ENCODE measurements around the gene GGACT.

The GGACT gene

DNA sequence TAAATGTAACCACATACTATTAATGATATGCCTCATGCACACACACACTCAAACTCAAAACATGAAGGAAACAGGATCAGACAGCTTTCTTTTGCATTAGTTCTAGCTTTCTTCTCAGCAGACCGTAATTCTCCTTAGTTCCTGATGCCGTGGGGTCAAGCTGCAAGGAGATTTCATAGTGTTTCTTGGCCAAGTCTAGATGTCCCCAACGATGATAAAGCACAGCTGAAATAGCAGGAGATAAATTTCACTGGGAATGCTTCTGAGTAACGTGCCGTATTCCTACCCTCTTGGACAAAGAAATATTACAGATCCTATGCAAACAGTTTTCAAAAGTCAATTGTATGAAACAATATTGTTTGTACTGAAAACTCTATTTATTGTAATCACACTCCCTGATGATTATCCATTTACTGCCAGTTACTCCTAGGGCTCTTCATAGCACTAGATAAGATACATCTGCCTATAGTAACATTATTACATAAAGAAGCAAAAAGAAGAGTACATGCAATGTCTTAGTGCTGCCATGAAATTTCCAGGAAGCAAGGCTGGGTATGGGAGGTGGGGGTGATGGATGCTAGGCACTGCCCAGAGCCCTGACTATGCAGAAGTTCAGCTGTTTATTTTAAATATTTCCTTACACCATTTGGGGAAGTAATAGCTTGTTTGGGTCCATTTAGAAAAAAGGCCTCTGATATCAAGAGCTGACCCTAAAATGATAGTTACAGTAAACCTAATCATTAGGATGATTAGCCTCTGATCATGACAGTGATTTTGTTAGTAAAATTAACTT lies 16.5 kb upstream of the GGACT start:
- Histone ChIP-seq H3K36me3 (ENCODE audit: low read depth) (no peaks in the 10 kb centered on the region), H3K4me1 (ENCODE audit: insufficient read depth, poor library complexity, severe bottlenecking) (no peaks in the 10 kb centered on the region), H3K27ac (ENCODE audit: poor library complexity, severe bottlenecking) (no peak overlapping the region), H3K4me3 (ENCODE audit: severe bottlenecking) (no peak overlapping the region), H3K9me3 (ENCODE audit: severe bottlenecking) (no peaks in the 10 kb centered on the region), H3K27me3 (ENCODE audit: insufficient read depth, poor library complexity, severe bottlenecking) (no peaks in the 10 kb centered on the region)
- TF ChIP-seq CTCF (IDR thresholded peaks at IDR 0.05; ENCODE audit: poor library complexity, severe bottlenecking): no peak
- DNase-seq (ENCODE audit: low spot score) (no peak), ATAC-seq (ENCODE audit: low read depth) (no peak)

GRCh38 chr13:100602493-100603111 lies 14.0 kb upstream of the GGACT start:
- H3K4me3 ChIP-seq (ENCODE audit: severe bottlenecking): no peak overlapping the region
- ATAC-seq (ENCODE audit: low read depth) (no peak), DNase-seq (ENCODE audit: low spot score) (no peak)
- TF ChIP-seq CTCF (IDR thresholded peaks at IDR 0.05; ENCODE audit: poor library complexity, severe bottlenecking): no peak
- H3K27ac ChIP-seq (ENCODE audit: poor library complexity, severe bottlenecking): no peak overlapping the region
- no peaks in the 10 kb centered on the region for H3K27me3 ChIP-seq (ENCODE audit: insufficient read depth, poor library complexity, severe bottlenecking)
- no peaks in the 10 kb centered on the region for H3K36me3 ChIP-seq (ENCODE audit: low read depth)
- no peaks in the 10 kb centered on the region for H3K9me3 ChIP-seq (ENCODE audit: severe bottlenecking)
- H3K4me1 ChIP-seq (ENCODE audit: insufficient read depth, poor library complexity, severe bottlenecking): no peaks in the 10 kb centered on the region

GRCh38 chr13:100601716-100602115 lies 13.1 kb upstream of the GGACT start:
- no peaks in the 10 kb centered on the region for H3K36me3 ChIP-seq (ENCODE audit: low read depth)
- no peaks in the 10 kb centered on the region for H3K9me3 ChIP-seq (ENCODE audit: severe bottlenecking)
- H3K27ac ChIP-seq (ENCODE audit: poor library complexity, severe bottlenecking): no peak overlapping the region
- ATAC-seq (ENCODE audit: low read depth): no peak
- no peak for TF ChIP-seq CTCF (IDR thresholded peaks at IDR 0.05; ENCODE audit: poor library complexity, severe bottlenecking)
- DNase-seq (ENCODE audit: low spot score): no peak
- no peaks in the 10 kb centered on the region for H3K4me1 ChIP-seq (ENCODE audit: insufficient read depth, poor library complexity, severe bottlenecking)
- H3K4me3 ChIP-seq (ENCODE audit: severe bottlenecking): no peak overlapping the region
- H3K27me3 ChIP-seq (ENCODE audit: insufficient read depth, poor library complexity, severe bottlenecking): no peaks in the 10 kb centered on the region

GRCh38 chr13:100600915-100601314 lies 12.3 kb upstream of the GGACT start:
- Histone ChIP-seq H3K27ac (ENCODE audit: poor library complexity, severe bottlenecking) (no peak overlapping the region), H3K27me3 (ENCODE audit: insufficient read depth, poor library complexity, severe bottlenecking) (no peaks in the 10 kb centered on the region), H3K36me3 (ENCODE audit: low read depth) (no peaks in the 10 kb centered on the region), H3K4me1 (ENCODE audit: insufficient read depth, poor library complexity, severe bottlenecking) (no peaks in the 10 kb centered on the region), H3K4me3 (ENCODE audit: severe bottlenecking) (no peak overlapping the region), H3K9me3 (ENCODE audit: severe bottlenecking) (no peaks in the 10 kb centered on the region)
- ATAC-seq (ENCODE audit: low read depth): no peak
- no peak for DNase-seq (ENCODE audit: low spot score)
- no peak for TF ChIP-seq CTCF (IDR thresholded peaks at IDR 0.05; ENCODE audit: poor library complexity, severe bottlenecking)

- no peaks in the 10 kb centered on the region for H3K9me3 ChIP-seq (ENCODE audit: severe bottlenecking)
- ATAC-seq (ENCODE audit: low read depth) (no peak), DNase-seq (ENCODE audit: low spot score) (no peak)
- no peaks in the 10 kb centered on the region for H3K4me1 ChIP-seq (ENCODE audit: insufficient read depth, poor library complexity, severe bottlenecking)
- TF ChIP-seq CTCF (IDR thresholded peaks at IDR 0.05; ENCODE audit: poor library complexity, severe bottlenecking): no peak
- no peaks in the 10 kb centered on the region for H3K36me3 ChIP-seq (ENCODE audit: low read depth)
- no peak overlapping the region for H3K4me3 ChIP-seq (ENCODE audit: severe bottlenecking)
- no peak overlapping the region for H3K27ac ChIP-seq (ENCODE audit: poor library complexity, severe bottlenecking)
- no peaks in the 10 kb centered on the region for H3K27me3 ChIP-seq (ENCODE audit: insufficient read depth, poor library complexity, severe bottlenecking)
Observed at GRCh38 chr13:100600461-100600860, 11.9 kb upstream of the GGACT start.
